HG03378 (cell line): ENCODE results near the gene EMC10.
"Not testable (repeated sequence)": the region's sequence is repeated elsewhere in the genome, so short reads cannot be mapped to it uniquely, and the experiment has no call there.

Experiments
- ATAC-seq: cut with Tn5 transposase; IDR thresholded peaks from one replicate; pipeline ENCODE4 v1.9.1; 2021; ENCODE audit warnings: mild to moderate bottlenecking, moderate library complexity; ENCODE audit not compliant: unreplicated experiment

Gene EMC10

DNA sequence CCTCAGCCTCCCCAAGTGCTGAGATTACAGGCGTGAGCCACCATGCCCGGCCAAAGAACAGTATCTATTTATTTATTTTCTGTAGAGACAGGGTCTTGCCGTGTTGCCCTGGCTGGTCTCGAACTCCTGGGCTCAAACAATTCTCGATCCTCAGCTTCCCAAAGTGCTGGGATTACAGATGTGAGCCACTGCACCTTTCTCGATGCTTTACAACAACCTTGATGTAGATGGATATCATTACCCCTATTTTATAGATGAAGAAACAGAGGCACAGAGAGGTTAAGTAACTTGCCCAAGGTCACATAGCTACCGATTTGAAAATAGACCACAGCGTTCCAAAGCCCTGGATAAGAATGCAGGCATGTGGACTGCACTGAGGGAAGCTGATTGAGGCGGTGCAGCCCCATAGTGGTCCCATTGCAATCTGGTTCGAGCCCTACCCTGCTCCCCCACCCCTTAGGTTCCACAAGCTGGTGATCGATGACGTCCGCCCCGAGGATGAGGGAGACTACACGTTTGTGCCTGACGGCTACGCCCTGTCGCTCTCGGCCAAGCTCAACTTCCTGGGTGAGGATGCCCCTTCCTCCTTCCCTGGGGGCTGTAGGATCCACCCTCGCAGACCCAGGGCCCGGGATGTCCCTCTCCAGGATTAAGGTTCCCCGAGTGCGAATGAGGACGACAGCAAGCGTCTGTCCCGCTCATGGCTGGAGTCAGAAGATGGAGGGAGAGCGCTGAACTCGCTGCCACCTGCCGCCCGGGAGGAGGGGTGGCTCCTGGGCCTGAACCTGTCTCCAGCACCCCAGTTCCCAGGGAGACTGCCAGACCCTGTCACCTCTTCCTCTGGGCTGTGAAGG, 25.7 kb upstream of the EMC10 start:
- no peak for ATAC-seq

DNA sequence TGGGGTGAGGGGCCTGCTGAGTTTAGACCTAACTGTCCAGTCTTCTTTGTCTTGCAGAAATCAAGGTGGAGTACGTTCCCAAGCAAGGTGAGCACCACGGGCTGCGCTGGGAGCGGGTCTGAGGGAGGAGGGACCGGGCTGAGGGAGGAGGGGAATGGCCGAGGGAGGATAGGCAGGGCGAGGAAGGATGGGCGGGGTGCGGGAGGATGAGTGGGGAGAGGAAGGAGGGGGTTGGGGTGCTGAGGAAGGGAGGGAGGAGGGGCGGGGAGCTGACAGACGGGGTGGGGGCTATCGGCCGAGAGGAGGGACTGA, 25.1 kb upstream of the EMC10 start:
- no peak for ATAC-seq

DNA sequence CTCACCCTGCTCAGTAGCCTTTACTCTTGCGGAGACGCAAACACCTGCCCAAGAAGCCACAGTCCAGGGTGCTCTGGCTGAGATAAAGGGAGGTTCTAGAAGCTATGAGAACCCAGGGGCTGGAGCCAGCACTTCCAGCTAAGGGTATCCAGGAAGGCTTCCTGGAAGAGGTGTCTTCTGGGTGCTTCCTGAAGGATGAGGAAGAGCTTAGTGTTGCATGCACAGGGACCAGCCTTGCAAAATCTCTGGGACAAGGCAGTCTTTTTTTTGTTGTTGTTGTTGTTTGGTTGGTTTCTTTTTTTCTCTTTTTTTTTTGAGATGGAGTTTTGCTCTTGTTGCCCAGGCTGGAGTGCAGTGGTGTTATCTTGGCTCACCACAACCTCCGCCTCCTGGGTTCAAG, 23.1 kb upstream of the EMC10 start:
- ATAC-seq = no peak

DNA sequence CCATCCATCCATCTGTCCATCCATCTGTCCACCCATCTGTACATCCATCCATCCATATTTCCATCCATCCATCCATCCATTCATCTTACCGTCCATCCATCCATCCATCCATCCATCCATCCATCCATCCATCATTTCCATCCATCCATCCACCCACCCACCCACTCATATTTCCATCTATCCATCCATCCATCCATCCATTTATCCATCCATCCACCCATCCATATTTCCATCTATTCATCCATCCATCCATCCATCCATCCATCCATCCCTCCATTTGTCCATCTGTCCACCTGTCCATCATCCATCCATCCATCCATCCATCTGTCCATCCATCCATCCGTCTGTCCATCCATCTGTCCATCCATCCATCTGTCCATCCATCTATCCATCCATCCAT, 20.3 kb upstream of the EMC10 start:
- ATAC-seq = no peak

DNA sequence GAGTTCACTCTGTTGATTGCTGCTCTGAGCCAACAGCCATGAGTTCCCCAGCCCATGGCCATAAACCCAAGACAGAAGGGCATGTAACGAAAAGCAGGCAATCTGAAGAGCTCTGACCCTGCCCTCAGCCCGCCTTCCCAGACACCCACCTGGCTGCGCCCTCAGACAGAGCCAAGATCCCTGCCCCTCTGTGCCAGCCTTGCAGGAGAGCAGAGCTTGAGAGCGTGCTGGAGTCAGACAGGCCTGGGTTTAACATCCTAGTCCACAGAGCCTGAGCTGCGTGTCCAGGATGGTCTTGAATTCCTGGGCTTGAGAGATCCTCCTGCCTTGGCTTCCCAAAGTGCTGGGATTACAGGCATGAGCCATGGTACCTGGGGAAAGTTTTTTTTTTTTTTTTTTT, 19.0 kb upstream of the EMC10 start:
- no peak for ATAC-seq

DNA sequence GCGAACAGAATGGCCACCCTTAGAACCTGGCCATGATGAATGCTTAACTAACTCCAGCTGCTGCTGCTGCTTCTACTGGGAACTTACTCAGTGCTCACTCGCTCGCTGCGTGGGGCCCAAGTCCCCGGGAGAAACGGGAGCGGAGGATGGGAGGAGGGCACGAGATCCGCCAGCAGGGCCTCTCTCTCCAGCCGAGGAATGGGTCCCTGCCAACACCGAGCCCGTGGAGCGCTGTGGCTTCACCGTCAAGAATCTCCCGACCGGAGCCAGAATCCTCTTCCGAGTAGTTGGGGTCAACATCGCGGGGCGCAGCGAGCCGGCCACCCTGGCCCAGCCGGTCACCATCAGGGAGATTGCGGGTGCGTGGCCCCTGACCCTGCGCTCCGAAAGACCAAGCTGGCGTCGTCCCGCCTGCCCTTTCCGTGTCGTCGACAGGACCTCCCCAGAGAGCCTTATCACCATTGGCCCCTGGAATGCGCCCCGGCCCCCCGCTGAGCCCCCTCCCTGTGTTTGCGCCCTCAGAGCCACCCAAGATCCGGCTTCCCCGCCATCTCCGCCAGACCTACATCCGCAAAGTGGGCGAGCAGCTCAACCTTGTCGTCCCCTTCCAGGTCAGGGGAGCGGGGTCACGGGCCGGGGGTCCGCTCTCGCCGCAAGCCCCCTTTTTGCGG, 17.8 kb upstream of the EMC10 start:
- no peak for ATAC-seq

DNA sequence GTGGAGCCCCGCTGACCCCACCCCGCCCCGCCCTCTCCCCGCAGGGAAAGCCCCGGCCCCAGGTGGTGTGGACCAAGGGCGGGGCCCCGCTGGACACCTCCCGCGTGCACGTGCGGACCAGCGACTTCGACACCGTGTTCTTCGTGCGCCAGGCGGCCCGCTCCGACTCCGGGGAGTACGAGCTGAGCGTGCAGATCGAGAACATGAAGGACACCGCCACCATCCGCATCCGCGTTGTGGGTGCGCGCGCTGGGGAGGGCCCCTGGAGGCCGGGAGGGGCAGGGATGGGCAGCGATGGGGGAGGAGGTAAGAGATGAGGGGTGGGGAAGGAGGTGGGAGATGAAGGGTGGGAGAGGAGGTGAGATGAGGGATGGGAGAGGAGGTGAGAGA, 17.2 kb upstream of the EMC10 start:
- ATAC-seq = no peak

DNA sequence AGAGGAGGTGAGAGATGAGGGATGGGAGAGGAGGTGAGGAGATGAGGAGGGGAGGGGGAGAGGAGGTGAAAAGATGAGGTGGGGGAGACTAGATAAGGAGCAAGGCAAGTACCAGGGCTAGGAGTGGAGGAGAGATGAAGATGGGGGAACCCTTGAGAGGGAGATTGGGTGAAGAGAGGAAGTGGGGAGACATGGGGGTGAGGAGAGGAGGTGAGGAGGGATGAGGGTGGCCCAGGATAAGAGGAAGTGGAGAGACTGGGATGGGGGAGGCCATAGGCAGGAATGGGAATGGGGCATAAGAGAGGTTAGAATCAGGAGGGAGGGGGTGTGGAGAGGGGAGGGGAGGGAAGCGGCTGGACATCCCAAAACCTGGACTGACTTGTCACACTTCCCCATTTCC, 16.7 kb upstream of the EMC10 start:
- ATAC-seq = no peak

DNA sequence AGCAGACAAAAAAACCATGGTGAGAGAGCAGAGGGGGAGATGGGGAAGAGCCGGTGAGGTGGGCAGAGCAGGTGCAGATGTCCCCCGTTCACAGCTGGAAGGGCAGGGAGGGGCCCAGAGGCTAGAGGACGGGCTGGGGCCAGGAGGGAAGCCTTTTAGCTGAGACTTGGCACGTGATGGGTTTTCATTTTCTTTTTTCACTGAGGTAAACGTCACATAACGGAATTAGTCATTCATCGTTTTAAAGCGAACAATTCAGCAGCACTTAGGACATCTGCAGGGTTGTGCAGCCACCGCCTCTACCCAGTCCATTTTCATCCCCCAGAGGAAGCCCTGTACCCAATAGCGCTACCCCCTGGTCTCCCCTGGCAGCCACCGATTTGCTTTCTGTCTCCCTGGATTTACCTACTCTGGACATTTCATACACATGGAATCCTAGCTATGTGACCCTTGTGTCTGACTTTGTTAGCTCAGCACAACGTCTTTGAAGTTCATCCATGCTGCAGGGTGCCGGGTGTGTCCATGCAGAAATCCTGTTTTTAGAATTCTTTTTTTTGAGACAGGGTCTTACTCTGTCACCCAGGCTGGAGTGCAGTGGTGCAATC, 16.0 kb upstream of the EMC10 start:
- ATAC-seq = peak; percentile 65

DNA sequence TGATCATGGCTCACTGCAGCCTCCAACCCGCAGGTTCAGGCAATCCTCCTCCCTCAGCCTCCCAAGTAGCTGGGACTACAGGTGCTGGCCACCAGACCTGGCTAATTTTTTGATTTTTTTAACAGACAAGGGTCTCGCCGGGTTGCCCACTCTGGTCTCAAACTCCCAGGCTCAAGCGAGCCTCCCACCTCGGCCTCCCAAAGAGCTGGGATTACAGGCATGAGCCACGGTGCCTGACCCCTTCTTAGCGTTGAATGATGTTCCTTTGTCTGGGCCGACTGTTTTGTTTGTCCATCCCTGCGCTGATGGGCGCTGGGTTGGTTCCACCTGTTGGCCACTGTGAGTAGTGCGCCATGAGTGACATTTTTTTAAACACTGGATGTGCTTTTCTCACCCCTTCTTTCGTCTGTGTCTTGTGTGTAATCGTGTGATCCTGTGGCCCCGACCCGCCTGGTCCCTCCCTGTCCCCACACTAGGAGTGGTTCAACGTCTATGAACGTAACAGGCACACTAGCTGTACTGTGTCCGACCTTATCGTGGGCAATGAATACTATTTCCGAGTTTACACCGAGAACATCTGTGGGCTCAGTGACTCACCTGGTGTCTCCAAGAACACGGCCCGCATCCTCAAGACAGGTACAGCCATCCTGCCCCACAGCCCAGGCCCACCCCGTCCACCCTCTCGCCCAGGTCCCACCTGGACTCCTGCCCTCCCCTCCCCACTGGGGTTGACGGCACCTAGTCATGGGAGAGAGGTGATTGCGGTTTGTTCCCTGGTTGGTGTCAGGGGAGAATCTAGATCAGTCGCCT, 15.0 kb upstream of the EMC10 start:
- no peak for ATAC-seq

DNA sequence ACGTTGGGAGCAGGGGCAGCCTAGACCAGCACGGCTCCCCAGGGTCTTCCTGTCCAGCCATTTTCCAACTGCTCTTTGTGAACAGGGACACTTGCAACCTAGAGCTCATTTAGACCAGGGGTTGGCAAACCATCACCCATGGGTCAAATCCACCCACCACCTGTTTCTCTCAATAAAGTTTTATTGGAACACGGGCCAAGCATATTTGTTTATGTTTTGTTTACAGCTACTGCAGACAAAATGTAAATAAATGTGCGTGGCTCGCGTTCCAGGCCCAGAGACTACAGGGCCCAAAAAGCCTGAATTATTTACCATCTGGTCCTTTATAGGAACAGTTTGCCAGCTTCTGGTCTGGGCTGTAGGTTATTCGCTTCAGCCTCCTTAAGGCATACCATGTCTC, 13.3 kb upstream of the EMC10 start:
- ATAC-seq = no peak

DNA sequence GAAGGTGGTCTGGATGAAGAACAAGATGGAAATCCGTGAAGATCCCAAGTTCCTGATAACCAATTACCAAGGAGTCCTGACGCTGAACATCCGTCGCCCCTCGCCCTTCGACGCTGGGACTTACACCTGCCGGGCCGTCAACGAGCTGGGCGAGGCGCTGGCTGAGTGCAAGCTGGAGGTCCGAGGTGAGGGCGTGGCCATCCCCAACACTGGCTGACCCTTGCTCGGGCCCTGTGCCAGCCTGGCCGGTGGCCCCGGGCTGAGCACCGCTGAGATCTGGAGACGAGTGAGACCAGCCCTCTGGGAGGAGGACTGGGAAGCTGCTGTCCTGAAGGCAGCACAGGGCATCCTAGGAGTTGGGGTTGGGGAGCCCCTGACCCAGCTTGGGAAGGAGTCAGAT, 12.0 kb upstream of the EMC10 start:
- no peak for ATAC-seq

DNA sequence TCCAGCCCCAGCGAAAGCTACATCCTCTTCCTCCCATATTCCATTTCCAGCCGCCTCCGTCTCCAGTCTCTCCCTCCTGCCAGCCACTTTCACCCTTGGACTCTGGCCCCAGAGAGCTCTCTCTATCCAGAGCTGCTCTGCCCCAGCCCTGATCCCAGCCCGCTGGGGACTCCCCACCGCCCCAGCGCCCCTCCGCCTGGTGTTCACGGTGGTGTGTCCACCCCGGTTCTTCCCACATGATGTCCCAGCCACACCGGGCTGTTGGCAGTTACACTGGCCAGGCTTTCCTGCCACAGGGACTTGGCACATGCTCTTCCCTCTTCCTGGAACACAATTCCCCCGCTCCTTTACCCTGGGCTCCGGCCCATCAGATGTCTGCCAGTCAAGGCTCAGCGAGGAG, 11.3 kb upstream of the EMC10 start:
- no peak for ATAC-seq

DNA sequence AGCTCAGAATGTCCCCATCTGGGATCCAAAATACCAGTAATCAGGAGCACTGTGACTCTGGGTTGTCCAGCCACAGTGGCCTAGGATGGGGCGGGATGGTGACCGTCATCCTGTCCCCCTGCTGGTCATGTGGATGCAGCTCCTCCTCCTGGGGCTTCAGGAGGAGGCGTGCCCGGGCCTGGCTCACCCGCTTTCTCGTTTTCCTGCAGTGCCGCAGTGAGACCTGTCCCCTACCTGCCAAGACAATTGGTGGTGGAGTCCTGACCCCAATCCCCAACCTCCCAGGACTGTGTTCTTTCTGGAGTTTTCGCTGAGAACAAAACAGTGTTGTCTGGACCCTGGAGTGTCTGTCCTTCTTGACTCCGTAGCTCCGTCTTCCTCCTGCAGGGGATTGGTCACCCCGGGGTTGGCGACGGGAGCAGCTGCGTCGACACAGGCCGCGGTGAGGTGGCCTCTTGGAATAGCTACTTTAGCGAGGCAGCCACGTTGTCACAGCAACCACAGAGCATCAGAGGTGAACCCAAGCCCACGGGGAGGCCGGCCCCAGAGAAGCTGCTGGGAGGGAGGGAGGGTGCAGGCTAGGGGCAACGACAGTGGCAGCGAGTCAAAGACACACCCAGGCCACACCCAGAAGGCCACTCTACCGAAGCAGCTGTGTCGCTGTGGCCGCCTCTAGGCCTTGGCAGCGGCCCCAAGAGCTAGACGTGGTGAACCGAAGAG, 10.2 kb upstream of the EMC10 start:
- no peak for ATAC-seq

DNA sequence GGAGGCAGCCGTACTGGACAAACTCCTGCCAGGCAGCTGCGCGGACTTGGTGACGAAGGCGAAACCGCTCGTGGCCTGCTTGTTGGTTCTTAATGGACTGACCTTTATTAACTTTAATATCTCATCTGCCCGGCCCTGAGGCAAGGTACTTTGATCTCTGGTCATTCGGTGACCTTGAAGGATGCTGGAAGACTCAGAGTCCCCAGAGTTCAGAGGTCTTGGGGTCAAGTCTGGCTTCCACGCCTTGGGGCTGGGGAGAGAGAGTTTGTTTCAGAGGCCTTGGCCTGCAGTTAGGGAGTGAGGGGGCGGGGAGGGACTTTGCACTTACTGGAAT, 9.6 kb upstream of the EMC10 start:
- no peak for ATAC-seq

DNA sequence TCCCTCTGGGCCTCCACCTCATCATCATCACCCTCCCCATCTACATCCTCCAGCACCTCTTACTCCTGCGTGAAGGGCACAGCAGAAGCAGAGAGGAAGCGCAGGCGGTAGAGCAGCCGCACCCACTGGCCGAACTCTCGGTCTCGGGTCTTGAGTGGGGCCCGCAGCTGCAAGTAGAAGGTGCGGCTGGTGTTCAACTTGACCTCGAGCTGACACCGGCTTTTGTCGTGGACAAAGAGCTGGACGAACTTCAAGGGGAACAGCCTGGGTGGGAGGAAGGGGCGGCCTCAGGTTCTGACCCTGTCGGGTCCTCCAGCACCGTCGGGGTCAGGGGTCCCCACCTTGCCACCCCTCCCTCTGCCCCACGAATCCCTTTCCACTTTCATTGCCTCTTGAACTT, 8.7 kb upstream of the EMC10 start:
- ATAC-seq = no peak

DNA sequence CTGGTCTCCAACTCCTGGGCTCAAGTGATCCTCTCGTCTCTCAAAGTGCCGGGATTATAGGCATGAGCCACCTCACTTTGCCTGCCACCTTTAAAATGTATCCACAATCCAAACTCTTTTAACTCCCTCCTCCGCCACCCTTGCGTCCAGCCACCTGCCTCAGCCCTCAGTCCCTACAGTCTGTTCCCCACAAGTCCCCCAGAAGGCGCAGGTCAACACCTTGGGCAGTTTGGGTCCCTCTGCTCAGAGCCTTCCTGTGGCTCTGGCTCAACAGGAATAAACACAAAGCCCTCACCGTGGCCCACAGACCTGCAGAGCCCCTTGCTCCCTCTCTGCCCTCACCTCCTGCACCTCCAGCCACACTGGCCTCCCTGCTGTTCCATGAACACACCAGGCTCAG, 7.5 kb upstream of the EMC10 start:
- no peak for ATAC-seq

DNA sequence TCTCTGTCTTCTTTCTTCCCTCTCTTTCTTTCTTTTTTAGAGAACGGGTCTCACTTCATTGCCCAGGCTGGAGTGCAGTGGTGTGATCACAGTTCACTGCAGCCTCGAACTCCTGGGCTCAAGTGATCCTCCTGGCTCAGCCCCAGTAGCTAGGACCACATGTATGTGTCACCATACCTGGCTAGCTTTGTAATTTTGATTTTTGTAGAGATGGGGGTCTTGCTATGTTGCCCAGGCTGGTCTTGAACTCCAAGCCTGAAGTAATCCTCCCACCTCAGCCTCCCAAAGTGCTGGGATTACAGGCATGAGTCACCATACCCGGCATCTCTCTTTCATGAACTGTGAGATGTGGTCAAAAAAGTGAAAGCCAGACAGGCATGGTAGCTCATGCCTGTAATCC, 3.0 kb upstream of the EMC10 start:
- ATAC-seq = not testable (repeated sequence)

DNA sequence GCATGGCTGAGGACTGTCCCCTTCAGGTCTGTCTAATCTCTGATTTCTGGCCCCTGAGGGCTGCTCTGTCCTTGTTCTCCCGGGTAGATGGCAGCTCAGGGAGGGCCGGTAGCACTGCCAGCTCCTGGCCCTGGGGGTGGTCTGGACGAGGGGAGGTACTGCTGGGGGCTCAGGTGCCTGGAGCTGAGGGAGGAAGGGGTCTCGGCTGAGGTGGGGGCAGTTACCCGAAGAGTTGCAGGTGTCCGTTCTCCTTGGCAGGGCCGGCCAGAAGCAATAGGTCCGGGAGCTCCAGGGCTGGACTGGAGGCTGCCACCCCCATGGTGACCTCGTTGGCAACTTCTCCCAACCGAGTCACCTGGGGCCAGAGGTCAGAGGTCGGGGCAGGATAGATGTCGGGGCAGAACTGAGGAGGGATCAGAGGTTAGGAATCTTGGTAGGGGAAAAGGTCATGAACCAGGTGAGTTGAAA, 1.2 kb upstream of the EMC10 start:
- no peak for ATAC-seq

DNA sequence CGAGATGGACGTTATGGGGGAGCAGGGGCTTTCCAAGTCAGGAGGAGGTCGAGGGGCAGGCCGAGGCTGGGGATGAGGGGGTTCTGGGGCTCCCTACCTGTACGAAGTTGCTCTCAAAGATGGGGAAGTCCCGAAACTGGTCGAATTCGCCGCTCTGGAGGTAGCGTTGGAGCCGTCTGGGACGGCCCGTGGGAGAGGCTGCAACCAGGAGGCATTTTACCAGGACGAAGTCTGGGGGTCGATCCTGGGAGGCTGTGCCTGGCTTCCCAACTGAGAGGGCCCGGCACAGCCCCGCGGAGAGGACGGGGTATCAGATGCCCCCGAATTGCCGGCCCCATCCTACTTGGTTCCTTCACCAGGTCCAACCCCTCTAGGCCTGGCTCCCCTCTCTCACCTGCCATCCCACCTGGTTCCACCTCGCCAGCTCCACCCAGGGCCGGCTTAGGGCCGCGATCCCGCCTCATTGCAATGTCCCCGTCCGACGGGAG, 527 bp upstream of the EMC10 start:
- ATAC-seq = no peak

DNA sequence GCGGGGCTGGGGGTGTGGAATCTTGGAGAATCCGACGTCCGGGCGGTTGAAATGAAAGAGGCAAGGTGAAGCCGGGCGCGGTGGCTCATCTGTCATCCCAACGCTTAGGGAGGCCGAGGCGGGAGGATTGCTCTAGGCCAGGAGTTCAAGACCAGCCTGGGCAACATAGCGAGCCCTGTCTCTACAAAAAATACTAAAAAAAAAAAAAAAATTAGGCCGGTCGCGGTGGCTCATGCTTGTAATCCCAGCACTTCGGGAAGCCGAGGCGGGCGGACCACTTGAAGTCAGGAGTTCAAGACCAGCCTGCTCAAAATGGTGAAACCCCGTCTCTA, 566 bp downstream of the EMC10 start:
- ATAC-seq = no peak
